K562 (cell line): ENCODE measurements around the gene ZYG11A. TPM values are rescaled to one million over a fixed set of nuclear protein-coding genes. Genes with fewer than 3 reads are reported as not detected.

Experiments
- ATAC-seq: fragments of 200-7000 bp; cut with Tn5 transposase; 3 replicates; pipeline ENCODE4 v1.9.1; 2020; ENCODE audit warnings: moderate library complexity
- BruUV-seq: library from RNA; stranded (reverse); fragments of 400-500 nt; replicated peaks from 2 replicates; lab custom pipeline; 2021; lab: Mats Ljungman, UMichigan
- CTCF ChIA-PET: fragments of 300-600 bp; formaldehyde crosslinking; extraction: SDS; loops from one replicate; lab custom pipeline; 2021; ENCODE audit warnings: low intra/inter-chr PET ratio; lab: Yijun Ruan, JAX
- POLR2A ChIA-PET: fragments of 300-600, 350-650 bp; sonication (Branson Sonifier 250); formaldehyde crosslinking; extraction: SDS; loops from one replicate; lab custom pipeline; 2021; ENCODE audit warnings: antibody characterized with exemption, inconsistent platforms; lab: Yijun Ruan, JAX
- DNase-seq, 4 experiments: peaks; one replicate each; pipeline versions ENCODE4 v3.0.0 to v3.0.0-alpha.2; 2011 to 2018; ENCODE audit warnings: low spot score in 3 of 4, mixed read lengths in 3 of 4; ENCODE audit errors: extremely low read depth in 1 of 4
- FAIRE-seq: peaks from 2 replicates; lab custom pipeline; 2011; peaks lifted over from hg19 to GRCh38; lab: Jason Lieb, UNC
- H2AFZ ChIP-seq: 2 replicates; pipeline ENCODE4 v1.6.0; 2011; ENCODE audit warnings: low read depth, low read length, control low read depth, inconsistent platforms
- H3K27ac ChIP-seq: fragments of 200-600 bp; 3 replicates; pipeline ENCODE4 v1.8.0; 2011; ENCODE audit warnings: low read depth, mild to moderate bottlenecking, control low read depth, inconsistent platforms, low read length, moderate library complexity, mixed read lengths; ENCODE audit errors: extremely low read depth
- H3K27me3 ChIP-seq, 2 experiments: fragments of 300-600 bp in 1 of 2; 2 replicates in 1 of 2; 3 replicates in 1 of 2; pipeline versions ENCODE4 v1.6.0 to v1.8.0; 2011; ENCODE audit warnings: inconsistent platforms in 2 of 2, low read length in 2 of 2, mild to moderate bottlenecking in 1 of 2, mixed read lengths in 1 of 2, moderate library complexity in 1 of 2; ENCODE audit not compliant: control insufficient read depth in 2 of 2, insufficient read depth in 2 of 2
- H3K36me3 ChIP-seq: fragments of 300-600 bp; 3 replicates; pipeline ENCODE4 v1.8.0; 2011; ENCODE audit warnings: mild to moderate bottlenecking, low read length, inconsistent platforms; ENCODE audit not compliant: control insufficient read depth, insufficient read depth
- H3K4me1 ChIP-seq, 2 experiments: fragments of 200-600 bp in 1 of 2; replicated peaks in 1 of 2; 2 replicates in 1 of 2; 3 replicates in 1 of 2; pipeline versions ENCODE4 v1.5.1 to v1.8.0; 2011; ENCODE audit warnings: inconsistent platforms in 2 of 2, low read length in 2 of 2, mild to moderate bottlenecking in 1 of 2, mixed read lengths in 1 of 2, moderate library complexity in 1 of 2; ENCODE audit not compliant: control insufficient read depth in 2 of 2, insufficient read depth in 2 of 2
- H3K4me2 ChIP-seq: 2 replicates; pipeline ENCODE4 v1.6.1; 2011; ENCODE audit warnings: low read length, control low read depth, inconsistent platforms, mixed read lengths; ENCODE audit not compliant: insufficient read depth
- H3K4me3 ChIP-seq: fragments of 200-600 bp; sonication (generic), shearing (Covaris generic); 2 replicates; pipeline ENCODE4 v1.5.1; 2016; ENCODE audit warnings: control low read depth, inconsistent platforms
- H3K79me2 ChIP-seq: fragments of 200-600 bp; 3 replicates; pipeline ENCODE4 v1.8.0; 2011; ENCODE audit warnings: low read length, inconsistent platforms; ENCODE audit not compliant: control insufficient read depth, insufficient read depth
- H3K9ac ChIP-seq, 2 experiments: 2 replicates each; pipeline versions ENCODE4 v1.6.0 to v1.6.1; 2011; ENCODE audit warnings: low read depth in 2 of 2, low read length in 2 of 2, control low read depth in 1 of 2, inconsistent platforms in 1 of 2, mild to moderate bottlenecking in 1 of 2, mixed read lengths in 1 of 2; ENCODE audit not compliant: insufficient read depth in 1 of 2
- H3K9me1 ChIP-seq: one replicate; pipeline ENCODE4 v1.6.0; 2011; ENCODE audit warnings: inconsistent platforms, mild to moderate bottlenecking, low read length, moderate library complexity; ENCODE audit not compliant: control insufficient read depth, insufficient read depth
- H3K9me3 ChIP-seq: replicated peaks from 2 replicates; pipeline ENCODE4 v1.5.1; 2011; ENCODE audit warnings: low read depth, low read length, inconsistent platforms; ENCODE audit not compliant: control insufficient read depth, insufficient read depth
- H4K20me1 ChIP-seq: replicated peaks from 2 replicates; pipeline ENCODE4 v1.6.1; 2011; ENCODE audit warnings: low read length, inconsistent platforms, mixed read lengths; ENCODE audit not compliant: control insufficient read depth, insufficient read depth
- E2F1 ChIP-seq: sonication (generic); formaldehyde crosslinking; IDR thresholded peaks from 2 replicates; pipeline ENCODE4 v1.8.1; 2023; ENCODE audit warnings: mild to moderate bottlenecking, missing genetic modification reagents, moderate library complexity
- GTF2B ChIP-seq: IDR thresholded peaks from 2 replicates; pipeline ENCODE4 v1.6.1; 2011; ENCODE audit not compliant: insufficient read length; ENCODE audit errors: extremely low read depth
- KAT2B ChIP-seq: IDR thresholded peaks from one replicate; pipeline ENCODE4 v1.6.1; 2012; ENCODE audit warnings: low read depth, mild to moderate bottlenecking, control low read depth, inconsistent platforms, low read length, moderate library complexity
- PTTG1 ChIP-seq: fragments of 450-650 bp; IDR thresholded peaks from 2 replicates; pipeline ENCODE4 v1.6.1; 2016; ENCODE audit warnings: low read depth, mild to moderate bottlenecking, missing genetic modification characterization, missing compliant biosample characterization
- SMAD2 ChIP-seq: fragments of 150-350 bp; IDR thresholded peaks from 2 replicates; pipeline ENCODE4 v1.6.1; 2014; ENCODE audit warnings: low read depth, mild to moderate bottlenecking, low read length
- ZNF785 ChIP-seq: fragments of 250-450 bp; sonication (Bioruptor Pico); IDR thresholded peaks from 2 replicates; pipeline ENCODE4 v1.4.0; 2020; ENCODE audit warnings: mild to moderate bottlenecking
- WGBS: fragments of 100-300 bp; shearing (Covaris generic); methylation state at CpG from one replicate; pipeline ENCODE4 v1.1.6; 2016; ENCODE audit warnings: low coverage, mixed read lengths; ENCODE audit not compliant: insufficient coverage; ENCODE audit errors: missing lambda C conversion rate; 5-methylcytosine and 5-hydroxymethylcytosine counted together
- in situ Hi-C: fragments of 300-500 bp; cut with MboI; formaldehyde crosslinking; loops from 4 replicates; pipeline ENCODE4 v1.15.0; 2018; ENCODE audit warnings: inconsistent platforms, mixed read lengths
- intact Hi-C: fragments of 100-400 bp; cut with micrococcal nuclease; formaldehyde crosslinking; loops from 2 replicates; pipeline ENCODE4 v1.14.2; 2022
- polyA plus RNA-seq, 8 experiments: library from polyadenylated mRNA; depleted of rRNA in 4 of 8; stranded (reverse) in 5 of 8; unstranded in 3 of 8; fragments of >200 nt; fragmentation: Nextera tagmentation in 2 of 8; fragmentation: Illumina TruSeq in 1 of 8; extraction: Ambion mirVana in 2 of 8; extraction: Trizol in 1 of 8; gene quantifications; 2 replicates each; pipeline versions ENCODE4 v1.2.1 to v1.2.3, GENCODE V29; 2011 to 2014; ENCODE audit warnings: inconsistent platforms in 1 of 8, missing spikeins in 1 of 8
- total RNA-seq, 7 experiments: library from RNA; depleted of rRNA in 6 of 7; stranded (reverse); fragments of >200 nt in 6 of 7; fragmentation: Illumina TruSeq in 2 of 7; extraction: Trizol in 2 of 7; gene quantifications; 2 replicates each; pipeline versions ENCODE4 v1.2.1 to v1.2.3, GENCODE V29; 2011 to 2021; ENCODE audit warnings: low replicate concordance in 1 of 7

The ZYG11A gene
- total and polyA plus RNA-seq, 9 of the 15 experiments (the other 6 are each of a cell fraction or from before 2014, with no cell fraction given): 4.5 to 21.9 (median 14.0) TPM

DNA sequence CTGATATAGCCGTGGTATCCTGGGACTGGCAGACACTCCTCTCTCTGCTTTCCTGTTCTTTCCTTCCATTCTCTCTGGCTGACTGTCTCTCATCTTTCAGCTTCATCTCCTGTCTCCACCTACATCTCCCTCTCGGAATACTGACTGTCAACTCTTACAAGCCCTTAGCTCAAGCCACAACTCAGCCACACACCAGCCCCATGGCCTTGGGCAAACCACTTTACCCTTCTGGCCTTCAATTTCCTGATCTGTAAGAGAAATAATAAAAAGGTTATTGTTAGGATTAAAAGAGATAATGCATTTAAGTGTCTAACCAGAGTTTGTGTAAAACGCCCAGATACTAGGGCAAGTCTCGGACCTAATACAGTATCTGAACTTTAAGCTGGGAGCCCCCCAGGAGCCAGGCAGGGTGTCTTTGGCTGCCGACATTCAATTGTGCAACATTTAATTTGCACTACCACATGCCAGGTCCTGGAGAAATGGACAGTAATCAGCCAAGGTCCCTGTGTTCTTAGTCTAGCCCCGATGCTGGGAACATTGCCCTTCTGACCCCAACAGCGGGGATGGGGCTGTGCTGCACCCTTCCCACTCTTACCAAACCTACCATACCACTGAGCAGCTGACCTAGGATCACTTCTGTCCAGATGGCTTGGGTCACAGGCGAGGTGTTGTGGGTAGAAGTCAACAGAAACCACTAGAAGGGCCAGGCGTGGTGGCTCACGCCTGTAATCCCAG is 73.8 kb downstream of the ZYG11A start (continued):
- TF ChIP-seq PTTG1 (no peak), KAT2B (no peak), ZNF785 (CRISPR knock-in tag) (no peak), GTF2B (no peak)
- TF ChIP-seq, all 486 proteins: peak for 0

DNA sequence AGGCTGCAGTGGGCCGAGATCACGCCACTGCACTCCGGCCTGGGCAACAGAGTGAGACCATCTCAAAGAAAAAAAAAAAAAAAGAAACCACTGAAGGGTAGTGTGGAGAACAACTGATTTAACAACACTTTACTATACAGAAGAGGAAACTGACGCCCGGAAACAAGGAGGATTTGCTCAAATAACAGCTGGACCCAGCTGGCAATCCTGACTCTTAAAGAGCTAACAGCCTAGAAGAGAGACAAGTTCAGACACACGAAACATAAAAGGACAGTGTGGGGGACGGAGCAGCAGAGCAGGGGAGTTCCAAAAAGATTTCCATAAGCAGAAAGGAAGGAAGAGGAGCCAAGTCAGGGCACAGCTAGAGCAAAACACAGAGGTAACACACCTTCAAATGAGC is 74.6 kb downstream of the ZYG11A start:
- CTCF ChIA-PET: no interaction called here
- Histone ChIP-seq H3K4me1 (peaks cover 15 to 19% of the 10 kb centered on the region in 2 experiments), H4K20me1 (no peaks in the 10 kb centered on the region), H3K27me3 (no peaks in the 10 kb centered on the region), H3K9me1 (no peaks in the 10 kb centered on the region), H3K27ac (no peak overlapping the region), H3K4me3 (no peak overlapping the region), H3K36me3 (no peaks in the 10 kb centered on the region), H3K9ac (no peak overlapping the region), H3K79me2 (no peaks in the 10 kb centered on the region), H3K9me3 (no peaks in the 10 kb centered on the region), H2AFZ (0 out of 2 replicates have a peak overlapping the region, but pooled peaks have one; percentile 5), H3K4me2 (no peak overlapping the region)
- intact Hi-C loops (no loop called here), in situ Hi-C loops (loop anchor here (25.0 kb wide), 1 partner anchor 270 kb away; the partner anchor contains the start of gene CPT2)
- no peak for ATAC-seq
- no peak for FAIRE-seq
- DNase-seq: no peak
- no TSS peak for BruUV-seq
- 77% methylated on average over 7 of the region's 7 CpGs for WGBS
- POLR2A ChIA-PET: interaction anchor here (0.8 to 1.7 kb wide), 2 partner anchors 10 to 30 kb away, joined by 3 to 6 read pairs; partner anchors contain the start of gene SCP2
- TF ChIP-seq SMAD2: no peak
- TF ChIP-seq E2F1 (CRISPR knock-in tag): no peak
